ENCODE results near the gene MTG2.

- TF ChIP-seq, protein P1, sequence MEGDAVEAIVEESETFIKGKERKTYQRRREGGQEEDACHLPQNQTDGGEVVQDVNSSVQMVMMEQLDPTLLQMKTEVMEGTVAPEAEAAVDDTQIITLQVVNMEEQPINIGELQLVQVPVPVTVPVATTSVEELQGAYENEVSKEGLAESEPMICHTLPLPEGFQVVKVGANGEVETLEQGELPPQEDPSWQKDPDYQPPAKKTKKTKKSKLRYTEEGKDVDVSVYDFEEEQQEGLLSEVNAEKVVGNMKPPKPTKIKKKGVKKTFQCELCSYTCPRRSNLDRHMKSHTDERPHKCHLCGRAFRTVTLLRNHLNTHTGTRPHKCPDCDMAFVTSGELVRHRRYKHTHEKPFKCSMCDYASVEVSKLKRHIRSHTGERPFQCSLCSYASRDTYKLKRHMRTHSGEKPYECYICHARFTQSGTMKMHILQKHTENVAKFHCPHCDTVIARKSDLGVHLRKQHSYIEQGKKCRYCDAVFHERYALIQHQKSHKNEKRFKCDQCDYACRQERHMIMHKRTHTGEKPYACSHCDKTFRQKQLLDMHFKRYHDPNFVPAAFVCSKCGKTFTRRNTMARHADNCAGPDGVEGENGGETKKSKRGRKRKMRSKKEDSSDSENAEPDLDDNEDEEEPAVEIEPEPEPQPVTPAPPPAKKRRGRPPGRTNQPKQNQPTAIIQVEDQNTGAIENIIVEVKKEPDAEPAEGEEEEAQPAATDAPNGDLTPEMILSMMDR (IDR thresholded peaks at IDR 0.05; ENCODE audit: low read depth, low read length, poor library complexity, severe bottlenecking): no peak
- no peak for TF ChIP-seq EZH2phosphoT487 (IDR thresholded peaks at IDR 0.05; ENCODE audit: borderline replicate concordance, low read length)
Measured at GRCh38 chr20:62202676-62203377, 20.0 kb downstream of the MTG2 start.
